H1 (cell line): ENCODE measurements around the gene L2HGDH. TPM values are rescaled to one million over a fixed set of nuclear protein-coding genes. Genes with fewer than 3 reads are reported as not detected.

Source experiments
- CTCF ChIA-PET: fragments of 300-600 bp; sonication (Branson Sonifier 250); formaldehyde crosslinking; loops from one replicate; lab custom pipeline; 2021; ENCODE audit not compliant: partially characterized antibody; lab: Charles Lee
- POLR2A ChIA-PET: fragments of 300-600 bp; sonication (Branson Sonifier 250); formaldehyde crosslinking; loops from one replicate; lab custom pipeline; 2021; ENCODE audit warnings: inconsistent platforms; ENCODE audit not compliant: partially characterized antibody; lab: Charles Lee
- DNase-seq, 2 experiments: peaks; one replicate each; pipeline versions ENCODE4 v3.0.0 to v3.0.0-alpha.2; 2010 to 2022; ENCODE audit warnings: low spot score in 2 of 2, low read depth in 1 of 2, mixed read lengths in 1 of 2
- FAIRE-seq: peaks from 2 replicates; lab custom pipeline; 2011; peaks lifted over from hg19 to GRCh38; lab: Jason Lieb, UNC
- H2AFZ ChIP-seq: 2 replicates; pipeline ENCODE4 v1.8.1; 2012; ENCODE audit warnings: low read length, inconsistent platforms
- H2AK5ac ChIP-seq: 2 replicates; pipeline ENCODE4 v1.6.1; 2013; ENCODE audit warnings: low read depth, low read length
- H2BK120ac ChIP-seq: replicated peaks from 2 replicates; pipeline ENCODE3; 2013; ENCODE audit warnings: low read depth, low read length, inconsistent platforms
- H2BK12ac ChIP-seq: 2 replicates; pipeline ENCODE4 v1.6.1; 2013; ENCODE audit warnings: low read depth, low read length
- H2BK15ac ChIP-seq: 2 replicates; pipeline ENCODE4 v1.6.1; 2013; ENCODE audit warnings: low read length
- H2BK20ac ChIP-seq: 2 replicates; pipeline ENCODE4 v1.6.1; 2013; ENCODE audit warnings: low read length
- H2BK5ac ChIP-seq: 2 replicates; pipeline ENCODE4 v1.6.1; 2013; ENCODE audit warnings: low read depth, low read length
- H3K14ac ChIP-seq: 2 replicates; pipeline ENCODE4 v1.6.1; 2013; ENCODE audit warnings: inconsistent platforms; ENCODE audit not compliant: insufficient read length
- H3K18ac ChIP-seq: 2 replicates; pipeline ENCODE4 v1.6.1; 2013; ENCODE audit warnings: low read length; ENCODE audit errors: extremely low read depth
- H3K23ac ChIP-seq: 2 replicates; pipeline ENCODE4 v1.6.1; 2013; ENCODE audit warnings: inconsistent platforms; ENCODE audit not compliant: insufficient read length
- H3K23me2 ChIP-seq: 2 replicates; pipeline ENCODE4 v1.6.1; 2013; ENCODE audit warnings: low read depth, low read length
- H3K27ac ChIP-seq: 2 replicates; pipeline ENCODE4 v1.6.1; 2011; ENCODE audit warnings: low read depth, low read length, inconsistent platforms
- H3K27me3 ChIP-seq, 4 experiments: replicated peaks in 1 of 4; 1 replicate in 1 of 4; 2 replicates in 3 of 4; pipeline versions ENCODE4 v1.6.1 to v1.8.1; 2011 to 2013; ENCODE audit warnings: low read length in 3 of 4, mild to moderate bottlenecking in 3 of 4, inconsistent platforms in 2 of 4, mixed read lengths in 2 of 4, moderate library complexity in 1 of 4; ENCODE audit not compliant: control insufficient read depth in 3 of 4, insufficient read depth in 3 of 4; ENCODE audit errors: extremely low read depth in 1 of 4
- H3K36me3 ChIP-seq, 4 experiments: 2 replicates each; pipeline versions ENCODE4 v1.6.1 to v1.8.1; 2011 to 2013; ENCODE audit warnings: mild to moderate bottlenecking in 4 of 4, low read length in 3 of 4, moderate library complexity in 2 of 4, control low read depth in 1 of 4, inconsistent platforms in 1 of 4; ENCODE audit not compliant: insufficient read depth in 4 of 4, control insufficient read depth in 2 of 4
- H3K4ac ChIP-seq: replicated peaks from 2 replicates; pipeline ENCODE3; 2013; ENCODE audit warnings: low read length, low read depth, mixed read lengths, inconsistent platforms; ENCODE audit not compliant: insufficient read length
- H3K4me1 ChIP-seq, 4 experiments: replicated peaks in 1 of 4; 1 replicate in 1 of 4; 2 replicates in 3 of 4; pipeline versions ENCODE4 v1.6.1 to v1.8.1; 2011 to 2013; ENCODE audit warnings: low read length in 3 of 4, inconsistent platforms in 2 of 4, mixed read lengths in 1 of 4; ENCODE audit not compliant: insufficient read depth in 4 of 4, control insufficient read depth in 3 of 4
- H3K4me2 ChIP-seq, 2 experiments: 2 replicates each; pipeline versions ENCODE4 v1.6.1 to v1.8.1; 2011 to 2013; ENCODE audit warnings: low read depth in 2 of 2, low read length in 2 of 2, control low read depth in 1 of 2, inconsistent platforms in 1 of 2, mild to moderate bottlenecking in 1 of 2; ENCODE audit not compliant: insufficient read depth in 1 of 2
- H3K4me3 ChIP-seq, 4 experiments: fragments of 200-600, 300-600 bp in 1 of 4; sonication (generic), shearing (Covaris generic), sonication (Bioruptor Twin) in 1 of 4; 2 replicates each; pipeline versions ENCODE4 v1.5.1 to v1.8.1; 2011 to 2016; ENCODE audit warnings: low read length in 4 of 4, low read depth in 3 of 4, control low read depth in 2 of 4, inconsistent platforms in 2 of 4, mild to moderate bottlenecking in 2 of 4, mixed read lengths in 1 of 4, moderate library complexity in 1 of 4; ENCODE audit not compliant: insufficient read depth in 2 of 4; ENCODE audit errors: extremely low read depth in 1 of 4
- H3K56ac ChIP-seq: replicated peaks from 2 replicates; pipeline ENCODE3; 2013; ENCODE audit warnings: low read depth, mild to moderate bottlenecking, mixed read lengths, low read length, inconsistent platforms; ENCODE audit not compliant: insufficient read length
- H3K79me1 ChIP-seq: 2 replicates; pipeline ENCODE4 v1.6.1; 2013; ENCODE audit warnings: low read depth, low read length, control low read depth
- H3K79me2 ChIP-seq, 2 experiments: 2 replicates each; pipeline versions ENCODE4 v1.6.1 to v1.8.1; 2012 to 2013; ENCODE audit warnings: low read length in 2 of 2, mild to moderate bottlenecking in 2 of 2, inconsistent platforms in 1 of 2; ENCODE audit not compliant: insufficient read depth in 2 of 2, control insufficient read depth in 1 of 2
- H3K9ac ChIP-seq, 4 experiments: replicated peaks in 1 of 4; 1 replicate in 1 of 4; 2 replicates in 3 of 4; pipeline versions ENCODE4 v1.6.1 to v1.8.1; 2011 to 2013; ENCODE audit warnings: low read depth in 3 of 4, low read length in 3 of 4, control low read depth in 2 of 4, mild to moderate bottlenecking in 2 of 4, moderate library complexity in 2 of 4, inconsistent platforms in 1 of 4; ENCODE audit errors: extremely low read depth in 1 of 4
- H3K9me3 ChIP-seq, 2 experiments: 2 replicates each; pipeline versions ENCODE4 v1.6.1 to v1.8.1; 2012 to 2013; ENCODE audit warnings: mild to moderate bottlenecking in 2 of 2, moderate library complexity in 2 of 2, control low read depth in 1 of 2, inconsistent platforms in 1 of 2, low read depth in 1 of 2, low read length in 1 of 2, mixed read lengths in 1 of 2; ENCODE audit not compliant: insufficient read depth in 2 of 2
- H4K20me1 ChIP-seq, 2 experiments: replicated peaks in 1 of 2; 2 replicates each; pipeline versions ENCODE3 to v1.8.1; 2011 to 2013; ENCODE audit warnings: inconsistent platforms in 2 of 2, low read length in 2 of 2, mild to moderate bottlenecking in 1 of 2; ENCODE audit not compliant: insufficient read depth in 2 of 2, control insufficient read depth in 1 of 2
- H4K5ac ChIP-seq: 2 replicates; pipeline ENCODE4 v1.6.1; 2013; ENCODE audit warnings: low read length, low read depth, mixed read lengths, inconsistent platforms; ENCODE audit not compliant: insufficient read length
- H4K8ac ChIP-seq: 2 replicates; pipeline ENCODE4 v1.8.0; 2013; ENCODE audit warnings: mild to moderate bottlenecking, moderate library complexity, low read length, inconsistent platforms; ENCODE audit not compliant: insufficient read depth; ENCODE audit errors: extremely low read depth
- H4K91ac ChIP-seq: replicated peaks from 2 replicates; pipeline ENCODE3; 2013; ENCODE audit warnings: low read length, mixed read lengths, inconsistent platforms; ENCODE audit not compliant: insufficient read length
- ASH2L ChIP-seq: fragments of 200-600, 300-600 bp; sonication (generic); IDR thresholded peaks from one replicate; pipeline ENCODE4 v1.7.1; 2017; ENCODE audit warnings: low read length
- ATF2 ChIP-seq: IDR thresholded peaks from 2 replicates; pipeline ENCODE4 v1.6.1; 2012; ENCODE audit warnings: low read length, inconsistent platforms
- BRCA1 ChIP-seq: IDR thresholded peaks from 2 replicates; pipeline ENCODE4 v1.6.1; 2012; ENCODE audit warnings: low read depth, low read length, improper control_type of control experiment
- KDM4A ChIP-seq: IDR thresholded peaks from one replicate; pipeline ENCODE4 v1.7.1; 2012; ENCODE audit warnings: low read depth, mild to moderate bottlenecking, moderate library complexity, low read length, inconsistent platforms; ENCODE audit not compliant: severe bottlenecking
- POLR2A ChIP-seq, 2 experiments: IDR thresholded peaks; 1 replicate in 1 of 2; 2 replicates in 1 of 2; pipeline ENCODE4 v1.6.1; 2011; ENCODE audit warnings: low read depth in 2 of 2, low read length in 2 of 2, mild to moderate bottlenecking in 2 of 2; ENCODE audit errors: control extremely low read depth in 1 of 2
- RFX5 ChIP-seq: IDR thresholded peaks from 2 replicates; pipeline ENCODE4 v1.6.1; 2011; ENCODE audit warnings: low read depth, low read length, improper control_type of control experiment, borderline replicate concordance
- SIN3A ChIP-seq, 2 experiments: IDR thresholded peaks in 1 of 2; conservative IDR thresholded peaks in 1 of 2; 2 replicates each; pipeline ENCODE4 v1.6.1; 2011 to 2012; ENCODE audit warnings: low read length in 2 of 2, improper control_type of control experiment in 1 of 2, low read depth in 1 of 2, mild to moderate bottlenecking in 1 of 2
- SIRT6 ChIP-seq: IDR thresholded peaks from one replicate; pipeline ENCODE4 v1.7.1; 2012; ENCODE audit warnings: low read length, inconsistent platforms
- SUZ12 ChIP-seq: fragments of 200-600 bp; sonication (generic); IDR thresholded peaks from 2 replicates; pipeline ENCODE4 v1.6.1; 2012; ENCODE audit warnings: mild to moderate bottlenecking, inconsistent platforms, low read length, moderate library complexity, mixed read lengths
- ZNF274 ChIP-seq: IDR thresholded peaks from 2 replicates; pipeline ENCODE4 v1.7.0; 2012; ENCODE audit warnings: low read length, borderline replicate concordance; ENCODE audit errors: extremely low read depth
- WGBS, 2 experiments: shearing (Covaris generic) in 1 of 2; methylation state at CpG; one replicate each; pipeline versions ENCODE4 v1.1.6 to v1.1.7; 2013 to 2015; ENCODE audit warnings: low lambda C conversion rate in 2 of 2, mixed read lengths in 2 of 2, inconsistent platforms in 1 of 2, low coverage in 1 of 2, missing lambda C conversion rate in 1 of 2; ENCODE audit not compliant: insufficient replicate concordance in 2 of 2, insufficient coverage in 1 of 2, insufficient read length in 1 of 2; ENCODE audit errors: extremely low coverage in 1 of 2, missing lambda C conversion rate in 1 of 2; 5-methylcytosine and 5-hydroxymethylcytosine counted together
- polyA plus RNA-seq, 7 experiments: library from polyadenylated mRNA; depleted of rRNA in 3 of 7; stranded (reverse) in 5 of 7; unstranded in 2 of 7; fragments of >200 nt in 5 of 7; fragments of 200-250 nt in 2 of 7; gene quantifications; 1 replicate in 5 of 7; 2 replicates in 1 of 7; 4 replicates in 1 of 7; pipeline versions ENCODE4 v1.2.1 to v1.2.3, GENCODE V29; 2011 to 2013; ENCODE audit warnings: missing spikeins in 2 of 7, mixed read lengths in 2 of 7
- total RNA-seq: library from RNA; stranded (reverse); fragmentation: NEBNext Ultra II Directional; extraction: Animal tissue kit (Norgen Biotek cat#: 25700); gene quantifications from 2 replicates; pipeline ENCODE4 v1.2.1, GENCODE V29; 2021

The L2HGDH gene
- total and polyA plus RNA-seq, 2 of the 8 experiments (the other 6 are each of a cell fraction or from before 2014, with no cell fraction given), result 12.2 to 28.6 TPM

GRCh38 chr14:50230701-50231474 is 81.1 kb downstream of the L2HGDH start:
- Histone ChIP-seq H2AFZ (peak overlapping the region; percentile 80; the same call in 1 of the 2 replicates), H3K9me3 (no peaks in the 10 kb centered on the region), H3K56ac (no peak overlapping the region), H3K18ac (no peak overlapping the region), H3K79me1 (no peaks in the 10 kb centered on the region), H3K4ac (no peak overlapping the region), H2AK5ac (no peak overlapping the region), H3K27ac (no peak overlapping the region; the same call in 1 of the 2 replicates), H3K14ac (no peak overlapping the region), H3K4me2 (peak overlapping the region; percentile 69 to 85), H2BK12ac (no peak overlapping the region), H3K4me3 (peak overlapping the region; percentile 63 to 96 (median 82)), H3K27me3 (peaks cover 0 to 5% (median 0%) of the 10 kb centered on the region in 4 experiments; a peak in 2 of 7 replicates), H2BK20ac (no peak overlapping the region), H4K20me1 (no peaks in the 10 kb centered on the region), H3K23ac (no peak overlapping the region), H4K5ac (no peak overlapping the region), H3K9ac (peak overlapping the region; percentile 35 to 89 (median 52); a peak in 5 of 7 replicates), H3K4me1 (no peaks in the 10 kb centered on the region; a peak in 1 of 7 replicates), H2BK5ac (no peak overlapping the region), H4K91ac (no peak overlapping the region), H4K8ac (peak overlapping the region; percentile 65; the same call in 1 of the 2 replicates), H2BK15ac (no peak overlapping the region), H3K23me2 (peaks cover 3% of the 10 kb centered on the region; the same call in 1 of the 2 replicates), H2BK120ac (no peak overlapping the region), H3K79me2 (peaks cover 0 to 22% of the 10 kb centered on the region in 2 experiments; a peak in 3 of 4 replicates), H3K36me3 (no peaks in the 10 kb centered on the region)
- FAIRE-seq, result no peak
- 0% methylated on average over 57 of the region's 64 CpGs; no CpG with 5 or more reads in 1 of the 2 experiments for WGBS, 2 experiments
- no peak for DNase-seq
- ChIA-PET CTCF (interaction anchor here (0.6 kb wide), 2 partner anchors 12 to 51 kb away, joined by 3 read pairs; no protein-coding TSS in a partner anchor), POLR2A (interaction anchor here (0.7 to 1.5 kb wide), 8 partner anchors 9 to 378 kb away, joined by 3 to 6 read pairs (median 4); partner anchors contain the start of genes NEMF and VCPKMT)
- TF ChIP-seq BRCA1, result no peak
- no peak for TF ChIP-seq ATF2
- peak; percentile 87 for TF ChIP-seq KDM4A
- TF ChIP-seq RFX5, result no peak
- peak in 1 of 2 experiments; percentile 0; a peak in 1 of 4 replicates for TF ChIP-seq SIN3A (conservative IDR thresholded peaks at IDR 0.05 in 1 of 2, IDR thresholded peaks at IDR 0.05 in 1 of 2; ENCODE audit: low read depth in 1 of 2, low read length in 2 of 2)
- peak; percentile 72 for TF ChIP-seq ASH2L
- no peak for TF ChIP-seq ZNF274
- TF ChIP-seq SIRT6, result no peak
- TF ChIP-seq POLR2A (IDR thresholded peaks at IDR 0.05; ENCODE audit: control extremely low read depth in 1 of 2, low read depth in 2 of 2, low read length in 2 of 2), result peak in 1 of 2 experiments; percentile 3; a peak in 1 of 3 replicates
- no peak for TF ChIP-seq SUZ12
